Umbilical cord (tissue), 2 donors: ENCODE data around the gene HPCAL1. TPM values are rescaled to one million over a fixed set of nuclear protein-coding genes. Genes with fewer than 3 reads are reported as not detected.

Experiments used
- DNase-seq: peaks from one replicate; pipeline ENCODE4 v3.0.0-alpha.2; 2015; ENCODE audit warnings: low spot score
- total RNA-seq: library from RNA; depleted of rRNA; stranded (reverse); fragments of >200 nt; gene quantifications from one replicate; pipeline ENCODE4 v1.2.3, GENCODE V29; 2014; ENCODE audit warnings: low replicate concordance; ENCODE audit not compliant: insufficient read depth

HPCAL1 gene
- total RNA-seq, 1 donor from 2014 or later, result 7.9 TPM

DNA sequence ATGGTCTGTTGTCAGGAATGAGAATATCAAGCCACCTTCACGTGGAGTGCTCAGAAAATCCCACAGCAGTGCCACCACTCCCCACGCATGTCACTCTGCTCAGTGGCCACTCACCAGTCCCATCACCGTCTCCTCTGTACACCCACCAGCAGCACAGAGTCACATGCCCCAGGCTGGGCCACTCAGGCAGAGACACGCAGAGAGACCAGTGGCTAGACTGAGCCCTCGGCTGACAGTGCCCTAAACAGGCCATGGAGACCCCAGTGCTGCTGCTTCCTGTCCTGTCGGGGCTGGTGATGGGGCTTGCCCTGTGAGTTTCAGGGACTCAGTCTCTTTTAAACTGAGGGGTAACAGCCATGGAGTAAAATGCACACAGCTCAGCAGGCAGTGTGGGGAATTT is 119.5 kb downstream of the HPCAL1 start:
- no peak for DNase-seq

GRCh38 chr2:10422732-10423399 is 120.2 kb downstream of the HPCAL1 start:
- no peak for DNase-seq

- no peak for DNase-seq
These were observed 120.7 kb downstream of the HPCAL1 start for GRCh38 chr2:10423400-10423774.

DNA sequence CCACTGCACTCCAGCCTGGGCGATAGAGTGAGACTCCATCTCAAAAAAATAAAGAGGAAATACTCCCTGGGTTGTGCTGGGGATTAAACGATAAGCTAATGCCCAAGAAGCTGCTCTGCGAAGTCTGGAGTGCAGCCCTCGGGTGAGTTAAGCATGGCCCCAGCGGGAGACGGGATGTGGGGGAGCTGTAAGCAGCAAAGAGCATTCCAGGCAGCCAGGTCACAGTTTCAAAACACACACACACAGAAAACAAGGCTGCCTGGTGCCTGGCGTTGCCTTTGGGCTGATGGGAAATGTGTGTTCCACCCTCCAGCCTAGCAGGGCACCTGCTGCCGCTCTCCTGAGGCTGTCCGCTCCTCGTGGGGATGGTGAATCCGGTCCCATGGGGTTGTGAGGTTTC is 121.3 kb downstream of the HPCAL1 start:
- DNase-seq, result peak; percentile 80

DNA sequence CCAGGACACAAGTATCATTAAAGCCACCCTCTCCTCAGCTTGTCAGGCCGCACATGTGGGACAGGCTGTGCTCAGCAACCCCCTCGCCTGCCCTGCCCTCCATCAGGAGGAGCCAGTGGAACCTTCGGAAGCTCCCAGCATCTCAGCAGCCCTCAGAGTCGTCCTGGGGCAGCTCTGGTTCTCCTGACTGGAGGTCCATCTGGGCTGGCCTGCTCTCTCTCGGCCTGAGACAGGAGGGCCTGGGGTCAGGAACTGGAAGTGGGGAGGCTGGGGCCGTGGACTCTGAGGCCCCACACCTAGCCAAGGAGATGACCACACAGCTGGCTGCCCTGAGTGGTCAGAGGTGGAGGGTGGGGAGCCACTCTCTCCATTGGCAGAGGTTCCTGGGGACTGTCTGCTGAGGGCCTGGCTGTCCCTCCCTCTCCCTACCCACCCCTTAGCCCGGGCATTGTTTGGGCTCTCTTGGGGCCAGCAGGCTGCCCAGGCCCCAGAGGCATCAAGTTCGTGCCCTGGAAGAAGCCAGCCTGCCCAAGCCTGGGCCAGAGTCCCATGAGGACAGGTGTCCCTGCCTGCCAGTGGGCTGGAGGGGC is 122.3 kb downstream of the HPCAL1 start:
- no peak for DNase-seq

DNA sequence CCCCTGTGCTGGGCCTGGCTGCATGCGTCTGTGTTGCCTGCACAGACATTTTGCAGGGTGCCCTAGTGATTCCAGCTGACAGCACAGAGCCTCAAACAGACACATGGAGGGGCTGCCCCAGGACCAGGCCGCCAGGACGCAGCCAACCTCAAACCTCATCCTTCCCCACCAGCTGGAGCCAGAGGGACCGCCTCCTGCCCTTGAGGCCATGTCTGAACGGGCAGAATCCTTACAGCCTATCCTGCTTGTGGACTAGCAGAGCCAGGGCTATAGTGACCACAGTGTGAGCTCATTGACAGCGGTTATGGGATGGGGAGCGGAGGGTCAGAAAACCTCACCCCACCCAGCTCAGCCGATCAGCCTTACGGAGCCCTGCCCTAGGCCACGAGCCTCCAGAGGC is 123.0 kb downstream of the HPCAL1 start:
- no peak for DNase-seq

GRCh38 chr2:10426726-10427617 is 124.3 kb downstream of the HPCAL1 start:
- DNase-seq, result no peak

DNA sequence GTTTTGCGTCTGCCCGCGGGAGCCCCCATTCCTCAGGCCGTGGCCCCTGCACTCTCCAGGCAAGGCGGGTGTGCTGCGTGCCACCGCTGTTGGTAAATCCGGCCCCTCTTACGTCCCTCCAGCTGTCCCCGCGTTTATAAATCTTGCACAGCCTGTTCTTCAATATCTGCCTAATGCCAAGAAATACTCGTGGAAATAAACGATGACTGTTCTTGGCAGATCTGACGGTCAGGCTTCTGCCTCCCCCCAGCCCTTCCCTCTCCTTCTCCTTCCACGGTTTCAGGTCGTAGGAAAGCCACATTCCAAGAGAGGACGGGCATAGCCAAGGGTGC is 124.9 kb downstream of the HPCAL1 start:
- no peak for DNase-seq

DNA sequence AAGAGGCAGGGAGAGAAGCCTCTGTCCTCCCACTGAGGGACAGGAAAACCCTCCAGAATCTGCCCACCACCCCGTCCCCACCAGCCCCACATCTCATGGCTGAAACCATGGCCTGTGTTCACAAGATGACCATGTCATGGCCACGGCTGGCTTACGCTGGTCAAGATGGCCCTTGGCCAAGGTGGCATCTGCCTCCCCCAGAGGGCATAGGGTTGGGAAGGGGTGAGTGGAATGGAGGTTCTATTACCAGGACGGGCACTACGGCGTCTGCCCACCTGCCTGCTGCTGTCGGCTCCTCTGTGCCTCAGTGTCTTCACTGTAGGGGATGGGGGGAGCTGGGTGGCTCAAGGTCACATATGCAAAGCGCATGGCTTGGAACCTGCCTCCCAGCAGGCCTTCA is 125.7 kb downstream of the HPCAL1 start:
- no peak for DNase-seq

GRCh38 chr2:10428924-10429323 is 126.2 kb downstream of the HPCAL1 start:
- DNase-seq, result no peak

DNA sequence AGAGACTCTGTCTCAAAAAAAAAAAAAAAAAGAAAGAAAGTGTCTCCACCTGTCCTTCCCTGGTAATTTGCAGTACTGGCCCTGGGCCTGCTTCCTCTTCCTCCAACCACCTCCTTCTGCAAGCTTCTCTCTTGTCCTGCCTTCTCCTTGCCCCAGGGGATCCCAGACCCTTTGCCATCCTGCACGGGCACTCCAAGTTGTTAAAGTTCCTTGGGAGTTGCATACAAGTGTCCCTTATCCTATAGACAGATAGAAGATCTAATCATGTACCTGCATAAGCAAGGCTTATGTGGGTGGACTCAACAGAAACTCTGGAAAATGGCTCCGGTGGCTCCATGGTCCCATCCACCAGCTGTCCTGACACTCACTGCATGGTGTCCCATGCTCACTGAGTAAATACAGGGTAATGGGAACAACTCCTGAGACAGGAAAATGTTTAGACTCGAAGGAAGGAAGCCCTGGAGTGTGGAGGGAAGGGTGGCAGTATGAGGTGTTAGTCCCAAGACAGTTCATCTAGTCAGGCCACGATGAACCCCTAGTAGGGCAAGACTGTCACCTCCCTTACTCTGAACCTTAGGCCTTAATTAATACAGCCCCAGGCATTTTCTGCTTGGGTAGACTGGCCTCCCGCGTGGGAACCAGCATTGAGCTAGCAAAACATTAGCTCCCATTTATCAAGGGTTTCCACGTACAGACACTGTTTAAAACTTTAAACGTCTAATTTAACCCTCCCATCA is 128.3 kb downstream of the HPCAL1 start:
- DNase-seq, result no peak

DNA sequence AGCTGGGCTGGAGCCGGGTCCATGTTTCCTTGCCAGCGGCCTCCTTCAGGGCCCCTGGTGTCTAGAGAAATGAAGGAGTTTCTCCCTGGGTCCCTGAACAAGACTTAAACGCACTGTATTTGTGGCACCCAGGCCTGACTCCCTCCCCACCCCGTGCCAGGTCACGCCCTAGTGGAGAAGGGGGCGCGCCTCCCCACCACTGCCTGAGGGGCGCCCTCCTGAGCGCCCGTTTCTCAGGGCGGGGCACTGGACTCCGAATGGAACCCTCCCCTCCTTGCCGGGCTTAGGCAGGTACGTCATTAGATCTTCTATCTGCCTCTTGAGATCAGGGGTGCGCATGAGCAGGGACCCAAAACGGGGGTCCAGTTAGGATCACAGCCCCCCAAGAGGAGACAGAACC is 129.1 kb downstream of the HPCAL1 start:
- no peak for DNase-seq

DNA sequence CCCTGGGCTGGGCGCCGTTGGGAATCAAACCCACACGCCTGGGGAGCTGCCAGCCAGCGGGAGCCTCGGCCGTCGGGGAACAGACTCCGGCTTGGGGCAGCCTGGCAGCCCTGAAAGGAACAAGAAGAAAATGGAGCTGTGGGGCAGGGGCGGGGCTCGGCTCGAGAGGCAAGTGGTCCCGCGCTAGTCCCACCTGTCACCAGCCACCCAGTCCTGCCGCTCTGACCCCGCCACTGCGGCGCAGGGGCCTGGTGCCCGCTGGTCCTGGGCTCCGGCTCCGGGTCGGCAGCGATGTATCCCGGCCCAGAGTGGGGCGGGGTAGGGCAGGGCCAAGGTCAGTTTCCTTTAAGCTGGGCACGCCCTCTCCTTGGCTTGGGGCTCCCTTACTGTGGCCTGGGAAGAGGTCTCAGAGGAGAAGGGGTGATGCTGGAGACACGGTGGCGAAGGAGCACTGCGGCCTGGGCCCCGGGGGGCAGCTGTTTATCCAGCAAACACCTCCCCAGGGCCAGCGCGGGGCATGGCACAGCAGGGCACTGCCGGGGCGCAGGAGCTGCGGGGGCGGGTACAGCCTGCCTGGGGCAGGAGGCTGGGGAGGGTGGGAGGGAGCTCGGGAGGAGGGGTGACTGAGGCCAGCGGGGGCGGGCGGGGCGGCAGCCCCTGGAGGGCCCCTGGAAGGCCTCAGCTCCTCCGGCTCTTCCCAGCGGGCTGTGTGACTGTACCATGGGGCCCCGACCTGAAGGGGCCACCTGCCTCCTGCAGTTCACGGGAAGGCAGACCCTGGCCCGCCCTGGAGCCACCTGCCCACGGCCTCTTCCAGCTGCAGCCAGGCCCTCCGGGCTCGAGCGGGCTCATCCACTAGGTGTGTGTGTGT is 129.8 kb downstream of the HPCAL1 start:
- DNase-seq, result no peak

- no peak for DNase-seq
These were observed 130.7 kb downstream of the HPCAL1 start for GRCh38 chr2:10433264-10433946.

- DNase-seq, result no peak
These were observed 131.5 kb downstream of the HPCAL1 start for GRCh38 chr2:10433947-10434885.

DNA sequence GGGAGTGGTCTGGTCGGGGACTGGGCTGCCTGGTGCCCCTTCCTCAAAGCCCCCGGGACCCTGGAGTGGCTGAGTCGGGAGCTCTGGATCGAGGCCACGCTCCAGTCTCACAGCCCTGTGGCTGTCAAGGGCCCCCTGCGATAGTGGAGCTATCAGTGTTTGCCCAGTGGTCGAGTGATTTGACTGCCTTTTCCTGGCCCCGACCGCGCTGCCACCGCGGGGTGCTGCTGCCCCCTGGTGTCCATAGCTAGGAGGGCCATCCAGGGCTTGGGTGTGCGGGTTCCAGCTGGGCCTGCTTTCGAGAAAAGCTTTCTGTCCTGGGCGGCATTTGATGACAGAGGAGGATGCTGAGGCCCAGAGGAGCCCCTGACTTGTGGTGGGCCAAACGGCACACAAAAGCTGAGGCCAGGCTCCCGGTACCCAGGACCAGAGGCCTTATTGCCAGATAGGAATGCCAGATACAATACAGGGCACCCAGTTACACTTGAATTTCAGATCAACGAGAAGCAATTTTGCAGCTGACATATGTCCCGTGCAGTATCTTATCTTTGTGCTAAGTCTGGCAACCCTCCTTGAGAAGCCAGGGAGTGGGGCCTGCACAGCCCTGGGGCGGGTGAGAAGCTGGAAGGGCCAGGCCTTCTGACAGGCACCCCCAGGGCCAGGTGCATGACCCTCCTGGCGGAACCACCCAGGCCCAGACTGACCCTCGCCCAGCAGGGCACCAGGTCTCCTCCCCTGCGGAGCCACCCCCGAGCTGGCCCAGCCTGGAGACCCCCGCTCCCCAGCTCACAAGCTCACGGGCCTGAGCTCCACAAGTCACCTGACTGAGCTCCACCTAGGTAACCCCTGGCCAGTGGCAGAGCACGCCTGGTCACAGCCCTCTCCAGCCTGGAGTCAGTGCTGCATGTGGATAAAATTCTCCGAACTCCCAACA is 132.4 kb downstream of the HPCAL1 start:
- peak; percentile 72 for DNase-seq

DNA sequence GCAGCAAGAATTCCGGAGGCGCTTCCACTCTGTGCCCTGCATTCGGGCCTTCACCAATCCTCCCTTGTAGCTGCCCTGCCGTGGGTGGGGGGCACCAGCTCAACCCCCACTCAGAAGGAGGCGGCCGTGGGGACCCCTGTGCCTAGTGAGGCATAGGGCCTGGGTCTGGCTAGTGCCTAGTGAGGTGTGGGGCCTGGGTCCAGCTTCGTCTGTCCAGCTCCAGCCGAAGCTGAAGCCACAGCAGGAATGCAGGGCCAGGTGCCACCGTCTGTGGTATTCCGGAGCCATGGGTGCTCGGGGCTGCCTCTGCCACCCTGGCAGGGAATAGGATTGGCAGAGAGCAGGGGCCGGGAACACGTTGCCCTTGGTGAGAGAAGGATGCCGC is 133.1 kb downstream of the HPCAL1 start:
- DNase-seq, result no peak

DNA sequence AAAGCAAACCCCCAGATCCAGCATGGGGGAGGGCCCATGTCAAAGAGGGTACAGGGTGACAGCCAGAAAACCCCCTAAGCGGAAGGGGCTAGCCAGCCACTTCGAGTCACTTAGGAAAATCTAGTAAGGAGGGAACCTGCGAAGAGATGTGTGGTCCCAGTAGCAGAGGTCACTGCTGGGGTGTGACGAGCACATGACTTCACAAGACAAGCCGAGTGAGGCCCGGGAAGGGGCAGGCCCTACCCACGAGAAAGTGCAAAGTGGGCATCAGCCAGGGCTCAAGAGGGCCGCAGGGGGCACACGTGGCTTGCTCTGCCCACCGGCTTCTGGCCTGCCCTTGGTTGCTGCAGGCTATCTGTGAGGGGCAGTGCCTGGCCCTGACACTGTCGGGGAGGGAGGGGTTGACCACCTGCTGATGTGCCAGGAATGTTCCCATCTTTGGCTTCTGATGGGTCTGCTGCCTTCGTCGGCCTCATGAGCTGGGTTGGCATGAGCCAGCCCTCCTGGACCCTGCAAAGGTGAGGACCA is 133.9 kb downstream of the HPCAL1 start:
- no peak for DNase-seq
